Karpas-422 (cell line): ENCODE measurements around the gene DRC1. TPM values are rescaled to one million over a fixed set of nuclear protein-coding genes. Genes with fewer than 3 reads are reported as not detected.
A peak's percentile ranks its signal among the peaks of the same experiment; 100 is the strongest.
"Not testable (repeated sequence)": the region's sequence is repeated elsewhere in the genome, so short reads cannot be mapped to it uniquely, and the experiment has no call there.

Experiments
- DNase-seq: peaks from one replicate; pipeline ENCODE4 v3.0.0-alpha.2; 2015
- H2AFZ ChIP-seq: fragments of 200-600 bp; sonication (generic); 2 replicates; pipeline ENCODE4 v1.6.1; 2014; ENCODE audit warnings: antibody characterized with exemption, low read length, mixed read lengths
- H3K27ac ChIP-seq: fragments of 200-600 bp; sonication (generic); 2 replicates; pipeline ENCODE4 v1.5.1; 2014; ENCODE audit warnings: mild to moderate bottlenecking, low read length, moderate library complexity
- H3K27me3 ChIP-seq: fragments of 200-600 bp; sonication (generic); 2 replicates; pipeline ENCODE4 v1.6.1; 2014; ENCODE audit warnings: low read length, mixed read lengths
- H3K36me3 ChIP-seq: fragments of 200-600 bp; sonication (generic); 2 replicates; pipeline ENCODE4 v1.6.1; 2014; ENCODE audit warnings: low read length, mixed read lengths; ENCODE audit not compliant: insufficient read depth
- H3K4me1 ChIP-seq: fragments of 200-600 bp; sonication (generic); 2 replicates; pipeline ENCODE4 v1.6.1; 2014; ENCODE audit warnings: mild to moderate bottlenecking, low read length, mixed read lengths
- H3K4me2 ChIP-seq: fragments of 200-600 bp; sonication (generic); 2 replicates; pipeline ENCODE4 v1.6.1; 2014; ENCODE audit warnings: low read length, low read depth, mild to moderate bottlenecking; ENCODE audit not compliant: poor library complexity, severe bottlenecking
- H3K4me3 ChIP-seq: fragments of 200-600 bp; sonication (generic); 2 replicates; pipeline ENCODE4 v1.5.1; 2014; ENCODE audit warnings: mild to moderate bottlenecking, antibody characterized with exemption, low read length, mixed read lengths
- H3K79me2 ChIP-seq: fragments of 200-600 bp; sonication (generic); 2 replicates; pipeline ENCODE4 v1.6.1; 2014; ENCODE audit warnings: mild to moderate bottlenecking, low read length, mixed read lengths
- H3K9ac ChIP-seq: fragments of 200-600 bp; sonication (generic); 2 replicates; pipeline ENCODE4 v1.6.0; 2014; ENCODE audit warnings: low read length
- H3K9me2 ChIP-seq: fragments of 200-600 bp; sonication (generic), shearing (Covaris generic); replicated peaks from 2 replicates; pipeline ENCODE4 v1.6.0; 2014; ENCODE audit warnings: mild to moderate bottlenecking, low read length, moderate library complexity; ENCODE audit not compliant: insufficient read depth
- H3K9me3 ChIP-seq: fragments of 300-700, 200-600 bp; sonication (generic); 2 replicates; pipeline ENCODE4 v1.6.1; 2014; ENCODE audit warnings: low read length, mixed read lengths
- H4K20me1 ChIP-seq: fragments of 200-600 bp; sonication (generic); 2 replicates; pipeline ENCODE4 v1.6.1; 2014; ENCODE audit warnings: mild to moderate bottlenecking, antibody characterized with exemption, low read length, low read depth; ENCODE audit not compliant: insufficient read depth
- total RNA-seq: library from RNA; depleted of rRNA; stranded (reverse); fragments of >200 nt; shearing (Covaris generic); gene quantifications from 2 replicates; pipeline ENCODE4 v1.2.3, GENCODE V29; 2014; ENCODE audit warnings: low replicate concordance

The DRC1 gene
- total RNA-seq, 1 experiment from 2014 or later = not detected

- H3K9ac ChIP-seq = no peak overlapping the region
- no peaks in the 10 kb centered on the region for H3K9me3 ChIP-seq
- no peaks in the 10 kb centered on the region for H3K9me2 ChIP-seq
- H3K36me3 ChIP-seq = no peaks in the 10 kb centered on the region
- no peak overlapping the region for H2AFZ ChIP-seq
- H3K79me2 ChIP-seq = no peaks in the 10 kb centered on the region
- no peak overlapping the region for H3K4me3 ChIP-seq
- DNase-seq = no peak
- no peak overlapping the region for H3K4me2 ChIP-seq
- H3K27ac ChIP-seq = no peak overlapping the region
- H3K27me3 ChIP-seq = no peaks in the 10 kb centered on the region
- H4K20me1 ChIP-seq = no peaks in the 10 kb centered on the region
- H3K4me1 ChIP-seq = no peaks in the 10 kb centered on the region
Measured at GRCh38 chr2:26463244-26464192, 61.8 kb downstream of the DRC1 start.

GRCh38 chr2:26464390-26465265 lies 62.9 kb downstream of the DRC1 start:
- H2AFZ ChIP-seq = no peak overlapping the region
- peaks cover 5% of the 10 kb centered on the region for H3K9me3 ChIP-seq

GRCh38 chr2:26465266-26465925 lies 63.7 kb downstream of the DRC1 start:
- H3K79me2 ChIP-seq = no peaks in the 10 kb centered on the region
- no peaks in the 10 kb centered on the region for H3K27me3 ChIP-seq
- H3K4me1 ChIP-seq = no peaks in the 10 kb centered on the region
- no peak overlapping the region for H3K27ac ChIP-seq
- no peaks in the 10 kb centered on the region for H4K20me1 ChIP-seq
- H3K4me2 ChIP-seq = no peak overlapping the region
- H3K36me3 ChIP-seq = no peaks in the 10 kb centered on the region
- H2AFZ ChIP-seq = no peak overlapping the region
- no peak overlapping the region for H3K9ac ChIP-seq
- H3K9me3 ChIP-seq = peaks cover 6% of the 10 kb centered on the region
- no peak for DNase-seq
- no peaks in the 10 kb centered on the region for H3K9me2 ChIP-seq
- no peak overlapping the region for H3K4me3 ChIP-seq

More at GRCh38 chr2:26464390-26465265, 62.9 kb downstream of the DRC1 start:
- Histone ChIP-seq H3K36me3 (no peaks in the 10 kb centered on the region), H3K27ac (no peak overlapping the region), H3K9me2 (no peaks in the 10 kb centered on the region), H4K20me1 (no peaks in the 10 kb centered on the region), H3K4me2 (no peak overlapping the region), H3K4me1 (no peaks in the 10 kb centered on the region), H3K27me3 (no peaks in the 10 kb centered on the region), H3K79me2 (no peaks in the 10 kb centered on the region), H3K4me3 (no peak overlapping the region), H3K9ac (no peak overlapping the region)
- DNase-seq = no peak

- Histone ChIP-seq H3K9ac (no peak overlapping the region), H3K4me2 (no peak overlapping the region), H3K9me2 (no peaks in the 10 kb centered on the region), H3K4me1 (no peaks in the 10 kb centered on the region), H3K9me3 (peaks cover 6% of the 10 kb centered on the region), H3K36me3 (no peaks in the 10 kb centered on the region), H2AFZ (no peak overlapping the region), H3K27ac (no peak overlapping the region), H3K79me2 (no peaks in the 10 kb centered on the region), H3K27me3 (no peaks in the 10 kb centered on the region), H3K4me3 (no peak overlapping the region), H4K20me1 (no peaks in the 10 kb centered on the region)
- DNase-seq = no peak
Measured at GRCh38 chr2:26465981-26466471, 64.3 kb downstream of the DRC1 start.

GRCh38 chr2:26466662-26467310 lies 65.1 kb downstream of the DRC1 start:
- no peaks in the 10 kb centered on the region for H3K4me1 ChIP-seq
- no peak overlapping the region for H3K4me2 ChIP-seq
- no peaks in the 10 kb centered on the region for H3K27me3 ChIP-seq
- no peaks in the 10 kb centered on the region for H4K20me1 ChIP-seq
- no peak overlapping the region for H3K9ac ChIP-seq
- H3K36me3 ChIP-seq = no peaks in the 10 kb centered on the region
- no peaks in the 10 kb centered on the region for H3K9me2 ChIP-seq
- no peak overlapping the region for H3K4me3 ChIP-seq
- peaks cover 6% of the 10 kb centered on the region for H3K9me3 ChIP-seq
- no peak overlapping the region for H3K27ac ChIP-seq
- H2AFZ ChIP-seq = no peak overlapping the region
- H3K79me2 ChIP-seq = no peaks in the 10 kb centered on the region
- no peak for DNase-seq

- H3K36me3 ChIP-seq, H3K4me1 ChIP-seq, H3K9me3 ChIP-seq, DNase-seq, H2AFZ ChIP-seq, H3K27me3 ChIP-seq, H3K9ac ChIP-seq, H4K20me1 ChIP-seq, H3K4me2 ChIP-seq, H3K9me2 ChIP-seq, H3K4me3 ChIP-seq, H3K27ac ChIP-seq, H3K79me2 ChIP-seq: not testable (repeated sequence)
Measured at GRCh38 chr2:26468544-26468943, 66.8 kb downstream of the DRC1 start.

GRCh38 chr2:26469092-26469710 lies 67.5 kb downstream of the DRC1 start:
- H3K79me2 ChIP-seq = no peaks in the 10 kb centered on the region
- H2AFZ ChIP-seq = no peak overlapping the region
- no peak overlapping the region for H3K27ac ChIP-seq
- H3K9ac ChIP-seq = no peak overlapping the region
- peaks cover 6% of the 10 kb centered on the region for H3K9me3 ChIP-seq
- DNase-seq = peak; percentile 92
- H3K4me3 ChIP-seq = no peak overlapping the region
- H3K4me2 ChIP-seq = no peak overlapping the region
- no peaks in the 10 kb centered on the region for H3K4me1 ChIP-seq
- H3K36me3 ChIP-seq = no peaks in the 10 kb centered on the region
- no peaks in the 10 kb centered on the region for H3K9me2 ChIP-seq
- H3K27me3 ChIP-seq = no peaks in the 10 kb centered on the region
- no peaks in the 10 kb centered on the region for H4K20me1 ChIP-seq
